Small intestine (tissue), 7 donors: Measurements from ENCODE around the gene TCF7L2. TPM values are rescaled to one million over a fixed set of nuclear protein-coding genes. Genes with fewer than 3 reads are reported as not detected.
A peak's percentile ranks its signal among the peaks of the same experiment; 100 is the strongest.

Experiments used
- DNase-seq, 2 donors: peaks; one replicate each; pipeline versions ENCODE4 v3.0.0 to v3.0.0-alpha.2; 2013
- FAIRE-seq: peaks from 2 replicates; lab custom pipeline; 2012; peaks lifted over from hg19 to GRCh38; lab: Jason Lieb, UNC
- H3K27ac ChIP-seq, 3 donors: one replicate each; pipeline ENCODE4 v1.5.1; 2013; ENCODE audit warnings: low read length in 2 of 3, mild to moderate bottlenecking in 2 of 3, control low read depth in 1 of 3, inconsistent platforms in 1 of 3, low read depth in 1 of 3, moderate library complexity in 1 of 3
- H3K27me3 ChIP-seq, 3 donors: one replicate each; pipeline ENCODE4 v1.6.1; 2013; ENCODE audit warnings: low read length in 3 of 3, inconsistent platforms in 1 of 3; ENCODE audit not compliant: control insufficient read depth in 3 of 3, insufficient read depth in 3 of 3
- H3K36me3 ChIP-seq, 3 donors: one replicate each; pipeline ENCODE4 v1.6.1; 2013; ENCODE audit warnings: low read length in 3 of 3, inconsistent platforms in 1 of 3, low read depth in 1 of 3, mild to moderate bottlenecking in 1 of 3, moderate library complexity in 1 of 3; ENCODE audit not compliant: control insufficient read depth in 3 of 3, insufficient read depth in 2 of 3
- H3K4me1 ChIP-seq, 3 donors: one replicate each; pipeline ENCODE4 v1.6.1; 2013; ENCODE audit warnings: low read length in 2 of 3, inconsistent platforms in 1 of 3, low read depth in 1 of 3, mild to moderate bottlenecking in 1 of 3, moderate library complexity in 1 of 3; ENCODE audit not compliant: control insufficient read depth in 3 of 3, insufficient read depth in 2 of 3
- H3K4me3 ChIP-seq, 3 donors: one replicate each; pipeline ENCODE4 v1.5.1; 2013; ENCODE audit warnings: low read length in 3 of 3, control low read depth in 1 of 3, inconsistent platforms in 1 of 3, low read depth in 1 of 3, mild to moderate bottlenecking in 1 of 3, moderate library complexity in 1 of 3
- H3K9me3 ChIP-seq, 2 donors: one replicate each; pipeline ENCODE4 v1.6.1; 2013; ENCODE audit warnings: low read depth in 1 of 2, low read length in 1 of 2; ENCODE audit not compliant: control insufficient read depth in 2 of 2, insufficient read depth in 1 of 2
- WGBS, 3 donors: extraction: QIAGEN DNeasy Blood & Tissue Kit; methylation state at CpG; one replicate each; pipeline ENCODE4 v1.1.7; 2013; 5-methylcytosine and 5-hydroxymethylcytosine counted together
- polyA plus RNA-seq, 4 donors: library from polyadenylated mRNA; stranded (reverse) in 3 of 4; unstranded in 1 of 4; fragments of 200-250 nt in 3 of 4; fragments of 120-200 nt in 1 of 4; gene quantifications; one replicate each; pipeline versions ENCODE4 v1.2.1 to v1.2.3, GENCODE V29; 2013
- donor health status: healthy with polysubstance abuse.
- donor health status: control.
- donor health status: control.
- donor health status: Bipolar disorder and iron deficiency.
- donor health status: healthy.

TCF7L2 gene
- polyA plus RNA-seq, 4 donors = 13.2 to 50.3 (median 18.8) TPM

- H3K27me3 ChIP-seq = peaks cover 0 to 3% (median 0%) of the 10 kb centered on the region in 3 donors
- WGBS, 3 donors = 0 to 1% (median 0%) methylated on average over 43 to 56 of the region's 56 CpGs
- H3K4me1 ChIP-seq = peaks cover 4 to 16% (median 5%) of the 10 kb centered on the region in 3 donors
- DNase-seq = peak; percentile 35 to 70
- H3K9me3 ChIP-seq = no peaks in the 10 kb centered on the region
- FAIRE-seq = no peak
- H3K4me3 ChIP-seq = peak overlapping the region; percentile 79 to 88 (median 88)
- peak overlapping the region; percentile 90 to 98 (median 91) for H3K27ac ChIP-seq
- peaks cover 0 to 4% (median 0%) of the 10 kb centered on the region in 3 donors for H3K36me3 ChIP-seq
Observed at GRCh38 chr10:112950714-112951358, 789 bp downstream of the TCF7L2 start.

GRCh38 chr10:112951359-112952281 lies 1.6 kb downstream of the TCF7L2 start:
- Histone ChIP-seq H3K27ac (peak overlapping the region; percentile 91 to 98 (median 91)), H3K27me3 (peaks cover 0 to 3% (median 0%) of the 10 kb centered on the region in 3 donors), H3K4me1 (peaks cover 2 to 16% (median 4%) of the 10 kb centered on the region in 3 donors), H3K9me3 (no peaks in the 10 kb centered on the region), H3K4me3 (peak overlapping the region; percentile 79 to 88 (median 88)), H3K36me3 (peaks cover 0 to 4% (median 0%) of the 10 kb centered on the region in 3 donors)
- WGBS, 3 donors = 0 to 1% (median 0%) methylated on average over 28 to 65 of the region's 65 CpGs
- no peak for FAIRE-seq
- DNase-seq = peak; percentile 58 to 86

- no peaks in the 10 kb centered on the region for H3K9me3 ChIP-seq
- H3K27me3 ChIP-seq = peaks cover 0 to 3% (median 0%) of the 10 kb centered on the region in 3 donors
- DNase-seq = peak; percentile 23 to 67
- peak overlapping the region; percentile 87 to 98 (median 91) for H3K27ac ChIP-seq
- H3K4me3 ChIP-seq = peak overlapping the region; percentile 79 to 88 (median 88)
- FAIRE-seq = no peak
- H3K36me3 ChIP-seq = peaks cover 0 to 4% (median 0%) of the 10 kb centered on the region in 3 donors
- peaks cover 0 to 23% (median 5%) of the 10 kb centered on the region in 3 donors for H3K4me1 ChIP-seq
- WGBS, 3 donors = 3 to 9% (median 6%) methylated on average over 49 to 59 of the region's 59 CpGs
Observed at GRCh38 chr10:112952282-112953173, 2.5 kb downstream of the TCF7L2 start.

GRCh38 chr10:112953174-112954159 lies 3.4 kb downstream of the TCF7L2 start:
- Histone ChIP-seq H3K4me3 (peak overlapping the region; percentile 79 to 88 (median 88)), H3K9me3 (no peaks in the 10 kb centered on the region), H3K4me1 (peaks cover 3 to 32% (median 10%) of the 10 kb centered on the region in 3 donors), H3K36me3 (peaks cover 0 to 7% (median 2%) of the 10 kb centered on the region in 3 donors), H3K27me3 (peaks cover 0 to 3% (median 0%) of the 10 kb centered on the region in 3 donors), H3K27ac (peak overlapping the region; percentile 87 to 98 (median 91))
- no peak for FAIRE-seq
- WGBS, 3 donors = 11 to 29% (median 26%) methylated on average over 26 of the region's 26 CpGs
- DNase-seq = peak; percentile 40 to 58

GRCh38 chr10:112954974-112955581 lies 5.0 kb downstream of the TCF7L2 start:
- Histone ChIP-seq H3K4me1 (peaks cover 10 to 48% (median 11%) of the 10 kb centered on the region in 3 donors), H3K9me3 (no peaks in the 10 kb centered on the region), H3K4me3 (peak overlapping the region in 2 of 3 donors; percentile 2 to 40), H3K27me3 (peaks cover 0 to 3% (median 0%) of the 10 kb centered on the region in 3 donors), H3K27ac (peak overlapping the region in 1 of 3 donors; percentile 98), H3K36me3 (peaks cover 0 to 7% (median 2%) of the 10 kb centered on the region in 3 donors)
- DNase-seq (peak; percentile 20 to 45), FAIRE-seq (no peak)
- 15 to 38% (median 31%) methylated on average over 7 of the region's 7 CpGs for WGBS, 3 donors

- WGBS, 3 donors = 5 to 14% (median 11%) methylated on average over 12 of the region's 12 CpGs
Observed at GRCh38 chr10:112955582-112956421, 5.8 kb downstream of the TCF7L2 start.

More at GRCh38 chr10:112955582-112956421, 5.8 kb downstream of the TCF7L2 start:
- no peaks in the 10 kb centered on the region for H3K9me3 ChIP-seq
- H3K27ac ChIP-seq = peak overlapping the region; percentile 9 to 98 (median 68)
- H3K4me3 ChIP-seq = peak overlapping the region in 2 of 3 donors; percentile 2 to 40
- peaks cover 0 to 13% (median 2%) of the 10 kb centered on the region in 3 donors for H3K36me3 ChIP-seq
- H3K4me1 ChIP-seq = peaks cover 10 to 51% (median 11%) of the 10 kb centered on the region in 3 donors
- no peak for FAIRE-seq
- H3K27me3 ChIP-seq = peaks cover 0 to 3% (median 0%) of the 10 kb centered on the region in 3 donors
- peak; percentile 43 to 68 for DNase-seq
